Activated CD4-positive, alpha-beta T cell treated with anti-CD3 and anti-CD28 coated beads, Interleukin-2, amount 10 ng/mL, durations not matched to agents 24 days and 14 days (primary cell): ENCODE measurements around the gene GLIS1. TPM values are rescaled to one million over a fixed set of nuclear protein-coding genes. Genes with fewer than 3 reads are reported as not detected.

Source experiments
- DNase-seq: peaks from one replicate; pipeline ENCODE4 v3.0.0; 2022
- H3K27ac Mint-ChIP-seq: one replicate; pipeline ENCODE4 v1.8.0; 2022; ENCODE audit warnings: mild to moderate bottlenecking, mixed read lengths
- H3K27me3 Mint-ChIP-seq: one replicate; pipeline ENCODE4 v1.8.0; 2022; ENCODE audit warnings: mixed read lengths
- H3K36me3 Mint-ChIP-seq: one replicate; pipeline ENCODE4 v1.8.0; 2022; ENCODE audit warnings: low read depth, mild to moderate bottlenecking, mixed read lengths
- H3K4me1 Mint-ChIP-seq: one replicate; pipeline ENCODE4 v1.8.0; 2021; ENCODE audit warnings: mixed read lengths
- H3K4me3 Mint-ChIP-seq: one replicate; pipeline ENCODE4 v1.8.0; 2022; ENCODE audit warnings: mild to moderate bottlenecking, moderate library complexity, mixed read lengths
- H3K9me3 Mint-ChIP-seq: one replicate; pipeline ENCODE4 v1.8.0; 2021; ENCODE audit warnings: mixed read lengths
- intact Hi-C: fragments of 100-400 bp; cut with micrococcal nuclease; formaldehyde crosslinking; loops from one replicate; pipeline ENCODE4 v1.15.1; 2023
- total RNA-seq: library from RNA; stranded (reverse); gene quantifications from 2 replicates; pipeline ENCODE4 v1.2.3, GENCODE V29; 2022

Gene GLIS1
- total RNA-seq, 1 donor from 2014 or later: not detected

GRCh38 chr1:53606197-53606596 lies 132.8 kb downstream of the GLIS1 start:
- Mint-ChIP-seq H3K27ac (no peak overlapping the region), H3K4me1 (no peaks in the 10 kb centered on the region), H3K27me3 (peaks cover 6% of the 10 kb centered on the region), H3K9me3 (peaks cover 4% of the 10 kb centered on the region), H3K36me3 (no peaks in the 10 kb centered on the region), H3K4me3 (no peak overlapping the region)
- intact Hi-C loops: no loop called here
- DNase-seq: no peak

GRCh38 chr1:53605181-53605580 lies 133.8 kb downstream of the GLIS1 start:
- H3K27me3 Mint-ChIP-seq: peaks cover 2% of the 10 kb centered on the region
- no peaks in the 10 kb centered on the region for H3K9me3 Mint-ChIP-seq
- no peak for DNase-seq
- peaks cover 5% of the 10 kb centered on the region for H3K4me1 Mint-ChIP-seq
- no peaks in the 10 kb centered on the region for H3K36me3 Mint-ChIP-seq
- no peak overlapping the region for H3K27ac Mint-ChIP-seq
- H3K4me3 Mint-ChIP-seq: no peak overlapping the region
- intact Hi-C loops: no loop called here

GRCh38 chr1:53604291-53604919 lies 134.6 kb downstream of the GLIS1 start:
- no peak overlapping the region for H3K4me3 Mint-ChIP-seq
- intact Hi-C loops: no loop called here
- H3K27me3 Mint-ChIP-seq: no peaks in the 10 kb centered on the region
- no peak for DNase-seq
- no peaks in the 10 kb centered on the region for H3K9me3 Mint-ChIP-seq
- peaks cover 5% of the 10 kb centered on the region for H3K4me1 Mint-ChIP-seq
- H3K36me3 Mint-ChIP-seq: no peaks in the 10 kb centered on the region
- H3K27ac Mint-ChIP-seq: no peak overlapping the region

GRCh38 chr1:53603431-53603830 lies 135.5 kb downstream of the GLIS1 start:
- intact Hi-C loops: no loop called here
- no peak for DNase-seq
- no peaks in the 10 kb centered on the region for H3K27me3 Mint-ChIP-seq
- no peak overlapping the region for H3K4me3 Mint-ChIP-seq
- no peaks in the 10 kb centered on the region for H3K9me3 Mint-ChIP-seq
- H3K4me1 Mint-ChIP-seq: peaks cover 5% of the 10 kb centered on the region
- no peak overlapping the region for H3K27ac Mint-ChIP-seq
- H3K36me3 Mint-ChIP-seq: no peaks in the 10 kb centered on the region

DNA sequence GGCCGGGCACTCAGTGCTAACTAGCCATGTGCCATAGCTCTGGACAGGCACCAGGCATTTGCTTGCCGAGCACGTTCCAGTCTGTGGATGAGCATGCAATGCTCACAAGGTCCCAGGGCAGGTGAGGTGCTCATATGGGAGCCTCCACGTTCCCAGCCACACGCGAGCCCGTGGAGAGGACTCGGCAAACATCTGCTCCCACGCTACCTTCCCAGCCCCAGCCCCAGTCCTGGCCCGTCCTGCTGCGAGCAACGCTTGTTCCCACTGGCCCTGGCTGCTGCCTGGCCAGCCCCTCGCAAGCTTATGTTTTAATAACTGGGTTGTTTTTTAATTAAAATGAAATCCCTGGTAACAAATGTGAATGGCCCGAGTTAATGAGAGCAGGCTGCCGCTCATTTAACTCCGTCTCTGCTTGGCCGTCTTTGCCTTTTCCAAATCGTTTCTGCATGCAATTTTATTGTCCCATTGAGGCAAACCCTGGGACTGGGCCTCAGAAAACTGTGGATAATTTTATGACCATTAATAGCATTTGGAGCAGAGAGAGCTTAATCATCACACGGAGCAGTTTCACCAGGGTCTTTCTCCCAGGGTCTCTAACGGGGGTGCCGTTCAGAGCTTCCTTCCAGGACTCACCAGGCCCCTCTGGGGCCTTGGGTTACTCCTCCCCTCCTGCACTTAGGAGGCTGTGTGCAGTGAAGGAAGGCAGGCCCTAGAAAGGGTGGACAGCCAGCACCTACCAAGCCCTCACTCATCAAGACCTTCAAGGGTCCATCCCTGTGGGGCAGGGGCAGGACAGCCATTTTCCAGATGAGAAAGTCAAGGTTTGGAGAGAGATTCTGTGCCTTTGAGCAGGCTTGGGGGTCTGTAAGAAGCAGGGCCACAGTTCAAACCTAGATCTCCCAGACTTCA lies 136.8 kb downstream of the GLIS1 start:
- no peak overlapping the region for H3K27ac Mint-ChIP-seq
- peaks cover 5% of the 10 kb centered on the region for H3K4me1 Mint-ChIP-seq
- H3K27me3 Mint-ChIP-seq: no peaks in the 10 kb centered on the region
- intact Hi-C loops: no loop called here
- H3K4me3 Mint-ChIP-seq: no peak overlapping the region
- no peak for DNase-seq
- H3K36me3 Mint-ChIP-seq: no peaks in the 10 kb centered on the region
- no peaks in the 10 kb centered on the region for H3K9me3 Mint-ChIP-seq

DNA sequence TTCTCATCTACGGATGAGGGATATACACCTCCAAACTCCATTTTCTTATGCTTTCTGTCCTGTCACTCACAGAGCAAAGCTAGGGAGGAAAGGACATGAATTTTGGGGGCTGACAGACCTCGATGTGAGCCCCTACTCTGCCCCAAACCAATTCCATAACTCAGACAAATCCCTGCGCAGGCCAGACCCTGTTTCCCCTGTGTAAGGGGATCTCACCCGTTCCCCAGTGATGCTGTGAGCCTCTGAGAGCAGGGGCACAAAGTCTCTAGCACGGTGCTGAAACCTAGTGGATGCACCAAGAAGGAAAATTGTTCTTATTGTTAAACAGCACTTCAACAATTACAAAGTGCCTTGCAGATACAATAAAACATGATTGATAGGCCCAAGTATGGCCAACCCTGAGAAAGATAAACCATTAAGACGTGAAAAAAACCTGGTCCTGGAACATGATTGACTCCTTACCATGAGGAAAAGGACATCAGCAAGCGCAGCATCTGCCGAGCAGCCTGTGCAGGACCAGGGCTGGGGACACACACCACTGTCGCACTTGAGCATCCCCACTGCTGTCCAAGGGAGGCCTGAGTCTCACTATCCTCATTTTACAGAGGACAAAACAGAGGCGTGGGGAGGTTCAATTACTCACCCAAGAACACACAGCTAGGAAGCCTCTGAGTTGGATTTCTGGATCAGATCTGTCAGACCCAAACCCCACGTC lies 137.8 kb downstream of the GLIS1 start:
- Mint-ChIP-seq H3K4me1 (peaks cover 5% of the 10 kb centered on the region), H3K27me3 (no peaks in the 10 kb centered on the region), H3K36me3 (no peaks in the 10 kb centered on the region), H3K9me3 (no peaks in the 10 kb centered on the region), H3K4me3 (no peak overlapping the region), H3K27ac (no peak overlapping the region)
- intact Hi-C loops: no loop called here
- no peak for DNase-seq

GRCh38 chr1:53600561-53600960 lies 138.4 kb downstream of the GLIS1 start:
- no peaks in the 10 kb centered on the region for H3K36me3 Mint-ChIP-seq
- H3K4me3 Mint-ChIP-seq: no peak overlapping the region
- no peaks in the 10 kb centered on the region for H3K9me3 Mint-ChIP-seq
- no peak overlapping the region for H3K27ac Mint-ChIP-seq
- H3K27me3 Mint-ChIP-seq: no peaks in the 10 kb centered on the region
- intact Hi-C loops: no loop called here
- no peak for DNase-seq
- peaks cover 5% of the 10 kb centered on the region for H3K4me1 Mint-ChIP-seq

- Mint-ChIP-seq H3K27me3 (no peaks in the 10 kb centered on the region), H3K36me3 (no peaks in the 10 kb centered on the region), H3K27ac (no peak overlapping the region), H3K9me3 (no peaks in the 10 kb centered on the region), H3K4me3 (no peak overlapping the region), H3K4me1 (peaks cover 5% of the 10 kb centered on the region)
- no peak for DNase-seq
- intact Hi-C loops: no loop called here
Measured at GRCh38 chr1:53600001-53600400, 139.0 kb downstream of the GLIS1 start.

- no peak overlapping the region for H3K27ac Mint-ChIP-seq
- H3K4me1 Mint-ChIP-seq: peaks cover 5% of the 10 kb centered on the region
- no peaks in the 10 kb centered on the region for H3K9me3 Mint-ChIP-seq
- H3K27me3 Mint-ChIP-seq: no peaks in the 10 kb centered on the region
- H3K36me3 Mint-ChIP-seq: no peaks in the 10 kb centered on the region
- no peak for DNase-seq
- no peak overlapping the region for H3K4me3 Mint-ChIP-seq
- intact Hi-C loops: loop anchor here (10.0 kb wide), 1 partner anchor 115 kb away; no protein-coding TSS in a partner anchor
Measured at GRCh38 chr1:53599481-53599880, 139.5 kb downstream of the GLIS1 start.

DNA sequence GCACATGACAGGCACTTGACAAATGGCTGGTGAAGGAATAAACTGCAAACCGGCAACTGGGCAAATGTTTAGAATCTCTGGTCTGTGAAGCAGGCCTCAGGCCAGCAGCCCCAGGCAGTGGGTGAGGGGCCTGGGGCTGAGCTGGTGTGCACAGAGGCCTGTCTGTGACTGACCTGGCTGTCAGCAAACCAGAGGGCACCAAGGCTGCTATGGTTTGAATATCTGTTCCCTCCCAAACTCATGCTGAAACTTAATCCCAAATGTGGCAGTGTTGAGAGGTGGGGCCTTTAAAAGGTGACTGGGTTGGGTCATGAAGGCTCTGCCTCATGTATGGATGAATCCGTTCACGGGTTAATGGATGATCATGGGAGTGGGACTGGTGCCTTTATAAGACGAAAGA lies 140.0 kb downstream of the GLIS1 start:
- intact Hi-C loops: loop anchor here (10.0 kb wide), 1 partner anchor 114 kb away; no protein-coding TSS in a partner anchor
- Mint-ChIP-seq H3K27me3 (no peaks in the 10 kb centered on the region), H3K27ac (no peak overlapping the region), H3K36me3 (no peaks in the 10 kb centered on the region), H3K4me1 (peaks cover 5% of the 10 kb centered on the region), H3K4me3 (no peak overlapping the region), H3K9me3 (no peaks in the 10 kb centered on the region)
- no peak for DNase-seq

DNA sequence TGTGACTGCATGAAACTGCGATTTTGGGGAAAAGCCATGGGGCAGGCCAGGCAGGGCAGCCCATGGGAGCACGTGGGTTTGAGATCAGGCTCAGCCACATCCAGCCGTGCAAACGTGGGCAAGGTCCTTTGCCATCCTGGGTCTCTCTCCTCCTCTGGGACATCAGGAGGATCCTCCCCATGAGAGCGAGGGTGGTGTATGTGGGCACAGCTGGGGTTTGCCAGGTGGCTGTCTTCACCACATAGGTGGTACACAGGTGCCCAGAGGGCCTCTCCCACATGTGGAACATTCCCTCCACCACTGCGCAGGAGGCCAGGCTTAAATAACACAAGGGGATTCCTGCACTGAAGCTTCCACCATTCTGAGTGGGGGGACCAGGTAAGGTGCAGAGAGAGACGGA lies 143.1 kb downstream of the GLIS1 start:
- H3K27me3 Mint-ChIP-seq: no peaks in the 10 kb centered on the region
- peaks cover 3% of the 10 kb centered on the region for H3K4me1 Mint-ChIP-seq
- no peak overlapping the region for H3K4me3 Mint-ChIP-seq
- H3K27ac Mint-ChIP-seq: no peak overlapping the region
- DNase-seq: no peak
- no peaks in the 10 kb centered on the region for H3K9me3 Mint-ChIP-seq
- intact Hi-C loops: loop anchor here (10.0 kb wide), 1 partner anchor 111 kb away; no protein-coding TSS in a partner anchor
- no peaks in the 10 kb centered on the region for H3K36me3 Mint-ChIP-seq

- Mint-ChIP-seq H3K36me3 (no peaks in the 10 kb centered on the region), H3K4me3 (no peak overlapping the region), H3K9me3 (no peaks in the 10 kb centered on the region), H3K27me3 (no peaks in the 10 kb centered on the region), H3K27ac (no peak overlapping the region), H3K4me1 (no peaks in the 10 kb centered on the region)
- DNase-seq: no peak
- intact Hi-C loops: loop anchor here (10.0 kb wide), 1 partner anchor 110 kb away; no protein-coding TSS in a partner anchor
Measured at GRCh38 chr1:53594391-53595180, 144.4 kb downstream of the GLIS1 start.

GRCh38 chr1:53593758-53594380 lies 145.1 kb downstream of the GLIS1 start:
- Mint-ChIP-seq H3K4me1 (no peaks in the 10 kb centered on the region), H3K27me3 (no peaks in the 10 kb centered on the region), H3K36me3 (no peaks in the 10 kb centered on the region), H3K9me3 (no peaks in the 10 kb centered on the region), H3K27ac (no peak overlapping the region), H3K4me3 (no peak overlapping the region)
- DNase-seq: peak; percentile 61
- intact Hi-C loops: loop anchor here (10.0 kb wide), 1 partner anchor 109 kb away; no protein-coding TSS in a partner anchor
